GM12801 (cell line): ENCODE measurements around the gene SLCO3A1.

ENCODE experiments used
- CTCF ChIP-seq: IDR thresholded peaks from one replicate; pipeline ENCODE4 v1.5.1; 2011; ENCODE audit warnings: control low read depth; ENCODE audit not compliant: insufficient read length; ENCODE audit errors: extremely low read depth

SLCO3A1 gene

GRCh38 chr15:92068121-92068520 is 214.6 kb downstream of the SLCO3A1 start:
- TF ChIP-seq CTCF: no peak

GRCh38 chr15:92069308-92070250 is 216.1 kb downstream of the SLCO3A1 start:
- TF ChIP-seq CTCF: no peak

- no peak for TF ChIP-seq CTCF
Observed at GRCh38 chr15:92071045-92071634, 217.6 kb downstream of the SLCO3A1 start.

- no peak for TF ChIP-seq CTCF
Observed at GRCh38 chr15:92073044-92073785, 219.7 kb downstream of the SLCO3A1 start.

- TF ChIP-seq CTCF: no peak
Observed at GRCh38 chr15:92074101-92074500, 220.6 kb downstream of the SLCO3A1 start.

GRCh38 chr15:92074646-92075045 is 221.1 kb downstream of the SLCO3A1 start:
- no peak for TF ChIP-seq CTCF

GRCh38 chr15:92075764-92076163 is 222.3 kb downstream of the SLCO3A1 start:
- TF ChIP-seq CTCF: no peak
